Calu3 (cell line): ENCODE measurements around the gene CEPT1. TPM values are rescaled to one million over a fixed set of nuclear protein-coding genes. Genes with fewer than 3 reads are reported as not detected.

Experiments
- BruUV-seq: library from RNA; stranded (reverse); fragments of 400-500 nt; replicated peaks from 2 replicates; lab custom pipeline; 2021; lab: Mats Ljungman, UMichigan
- CTCF ChIA-PET: fragments of 300-600 bp; sonication (Branson Sonifier 250); formaldehyde crosslinking; loops from one replicate; lab custom pipeline; 2022; ENCODE audit warnings: antibody characterized with exemption; lab: Charles Lee
- DNase-seq: peaks from one replicate; pipeline ENCODE4 v3.0.0; 2022
- H3K27ac Mint-ChIP-seq: one replicate; pipeline ENCODE4 v1.8.0; 2022; ENCODE audit warnings: mixed read lengths; ENCODE audit not compliant: unreplicated experiment
- H3K27me3 Mint-ChIP-seq: one replicate; pipeline ENCODE4 v1.8.0; 2022; ENCODE audit warnings: mixed read lengths; ENCODE audit not compliant: unreplicated experiment
- H3K36me3 Mint-ChIP-seq: one replicate; pipeline ENCODE4 v1.8.0; 2022; ENCODE audit warnings: mild to moderate bottlenecking, moderate library complexity, mixed read lengths; ENCODE audit not compliant: insufficient read depth, unreplicated experiment
- H3K4me1 Mint-ChIP-seq: one replicate; pipeline ENCODE4 v1.8.0; 2022; ENCODE audit warnings: mild to moderate bottlenecking, low read depth, mixed read lengths; ENCODE audit not compliant: unreplicated experiment
- H3K4me3 Mint-ChIP-seq: one replicate; pipeline ENCODE4 v1.8.0; 2022; ENCODE audit warnings: mild to moderate bottlenecking, low read depth, moderate library complexity, mixed read lengths; ENCODE audit not compliant: unreplicated experiment
- H3K9me3 Mint-ChIP-seq: one replicate; pipeline ENCODE4 v1.8.0; 2022; ENCODE audit warnings: low read depth, mixed read lengths; ENCODE audit not compliant: unreplicated experiment
- CTCF ChIP-seq: fragments of 200-600 bp; IDR thresholded peaks from one replicate; pipeline ENCODE4 v1.8.0; 2022; ENCODE audit warnings: antibody characterized with exemption; ENCODE audit not compliant: unreplicated experiment
- intact Hi-C: fragments of 100-400 bp; cut with micrococcal nuclease; formaldehyde crosslinking; loops from one replicate; pipeline ENCODE4 v1.10.0; 2022; ENCODE audit not compliant: unreplicated experiment
- total RNA-seq: library from RNA; stranded (reverse); gene quantifications from 2 replicates; pipeline ENCODE4 v1.2.3, GENCODE V29; 2022

Gene CEPT1
- total RNA-seq, 1 experiment from 2014 or later, result 24.7 TPM

DNA sequence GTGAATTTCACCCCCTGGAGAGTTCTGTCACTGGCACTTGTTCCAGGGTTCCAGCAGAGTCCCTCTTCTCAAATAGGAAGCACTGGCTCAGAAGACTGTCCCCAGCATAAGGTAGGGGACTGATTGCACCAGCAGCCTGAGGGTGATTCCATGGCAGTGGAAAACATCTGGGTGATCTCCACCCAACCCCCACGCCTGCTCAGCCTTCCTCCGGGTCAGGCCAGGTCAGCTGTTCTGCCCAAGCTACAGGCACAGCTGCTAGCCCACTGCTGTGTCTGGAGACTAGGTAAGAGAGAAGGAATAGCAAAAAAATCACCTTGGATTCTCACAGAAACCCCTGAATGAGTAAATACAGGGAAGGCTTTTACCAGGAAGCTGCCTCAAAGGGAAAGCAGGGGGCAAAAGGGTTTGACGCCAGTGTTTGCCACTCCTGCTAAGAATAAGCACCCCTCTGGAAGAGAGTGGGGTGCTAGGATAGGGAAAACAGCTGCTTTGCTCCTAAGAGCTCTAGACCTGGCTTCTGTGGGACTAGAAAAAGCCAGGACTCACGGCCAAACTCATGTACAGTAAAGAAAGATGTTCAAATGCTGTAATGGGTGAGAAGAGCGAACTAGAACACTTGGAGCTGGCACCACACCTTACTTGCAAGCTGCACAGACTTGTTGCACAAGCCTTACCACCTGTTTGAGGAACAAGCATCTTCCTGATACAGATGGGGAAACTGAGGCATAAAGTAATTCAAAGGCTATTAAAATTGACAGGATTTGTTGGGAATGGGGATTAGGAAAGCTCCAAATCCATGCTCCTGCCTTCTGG, 61.5 kb downstream of the CEPT1 start:
- CTCF ChIA-PET, result no interaction called here

DNA sequence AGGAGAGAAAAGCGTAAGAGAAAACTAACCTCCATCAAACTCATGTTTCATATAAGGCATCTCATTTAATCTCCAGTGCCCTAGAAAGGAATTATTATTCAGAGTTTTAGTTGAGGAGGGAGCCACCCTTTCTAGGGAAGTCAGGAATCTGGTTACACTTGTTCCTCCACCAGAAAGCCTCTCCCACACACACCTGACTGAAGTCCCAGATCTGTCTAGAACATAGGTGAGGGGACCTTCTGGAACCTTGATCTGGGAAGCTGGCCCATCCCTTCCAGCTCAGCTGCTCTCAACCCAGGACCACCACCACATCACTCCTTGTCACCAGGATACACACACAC, 62.3 kb downstream of the CEPT1 start:
- BruUV-seq, result no TSS peak
- Mint-ChIP-seq H3K27me3 (no peaks in the 10 kb centered on the region), H3K27ac (peak overlapping the region; percentile 68), H3K4me1 (peaks cover 50% of the 10 kb centered on the region), H3K36me3 (peaks cover 38% of the 10 kb centered on the region), H3K4me3 (peak overlapping the region; percentile 56), H3K9me3 (no peaks in the 10 kb centered on the region)
- peak; percentile 32 for DNase-seq
- intact Hi-C loops, result loop anchor here (2.0 kb wide), 1 partner anchor 62 kb away; the partner anchor contains the start of genes CEPT1 and DRAM2
- CTCF ChIA-PET, result interaction anchor here (0.6 to 0.7 kb wide), 2 partner anchors 53 to 955 kb away, joined by 3 read pairs; no protein-coding TSS in a partner anchor
- TF ChIP-seq CTCF, result no peak

More for the DNA sequence above, 61.5 kb downstream of the CEPT1 start:
- intact Hi-C loops, result loop anchor here (2.0 kb wide), 1 partner anchor 61 kb away; the partner anchor contains the start of genes CEPT1 and DRAM2
- Mint-ChIP-seq H3K4me3 (no peak overlapping the region), H3K27me3 (no peaks in the 10 kb centered on the region), H3K27ac (peak overlapping the region; percentile 86), H3K4me1 (peaks cover 56% of the 10 kb centered on the region), H3K9me3 (no peaks in the 10 kb centered on the region), H3K36me3 (peaks cover 42% of the 10 kb centered on the region)
- BruUV-seq, result no TSS peak
- no peak for DNase-seq
- TF ChIP-seq CTCF, result no peak

GRCh38 chr1:111202707-111203623, 62.9 kb downstream of the CEPT1 start:
- Mint-ChIP-seq H3K36me3 (peaks cover 34% of the 10 kb centered on the region), H3K4me3 (peak overlapping the region; percentile 56), H3K9me3 (no peaks in the 10 kb centered on the region), H3K27me3 (no peaks in the 10 kb centered on the region), H3K4me1 (peaks cover 46% of the 10 kb centered on the region), H3K27ac (peak overlapping the region; percentile 68)
- DNase-seq, result no peak
- no TSS peak for BruUV-seq
- TF ChIP-seq CTCF, result no peak
- CTCF ChIA-PET, result interaction anchor here (0.6 to 0.8 kb wide), 4 partner anchors 52 to 956 kb away, joined by 3 read pairs; no protein-coding TSS in a partner anchor
- intact Hi-C loops, result loop anchor here (2.0 kb wide), 1 partner anchor 62 kb away; the partner anchor contains the start of genes CEPT1 and DRAM2

DNA sequence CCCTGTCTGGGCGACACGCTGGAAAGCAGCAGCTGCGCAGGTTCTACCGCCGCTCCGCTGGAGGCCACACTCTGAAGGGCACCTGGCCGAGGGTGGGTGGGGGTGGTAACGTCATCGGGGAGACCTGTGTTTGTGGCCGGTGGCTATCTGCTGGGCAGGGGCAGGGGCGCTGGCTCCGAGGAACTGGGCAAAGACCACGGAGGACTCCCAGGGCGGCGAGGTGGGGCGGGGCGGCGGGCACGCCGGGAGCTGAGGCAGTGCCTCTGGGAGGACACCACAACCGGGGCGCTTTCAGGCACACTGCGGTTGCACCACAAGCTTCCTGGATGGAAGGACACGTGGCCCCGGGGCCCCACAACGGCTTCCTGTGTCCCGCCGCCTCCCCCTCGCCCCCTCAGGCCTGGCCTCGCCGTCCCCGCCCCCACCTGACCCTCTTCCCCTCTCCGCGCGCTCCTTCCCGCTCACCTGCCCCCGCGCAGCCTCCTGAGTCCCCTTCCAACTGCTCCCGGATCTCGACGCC, 63.7 kb downstream of the CEPT1 start:
- peak overlapping the region; percentile 68 for H3K27ac Mint-ChIP-seq
- H3K36me3 Mint-ChIP-seq, result peaks cover 34% of the 10 kb centered on the region
- CTCF ChIA-PET, result interaction anchor here (0.6 to 0.8 kb wide), 3 partner anchors 142 to 970 kb away, joined by 3 read pairs; no protein-coding TSS in a partner anchor
- intact Hi-C loops, result loop anchor here (2.0 kb wide), 1 partner anchor 63 kb away; the partner anchor contains the start of genes CEPT1 and DRAM2
- no TSS peak for BruUV-seq
- peak; percentile 68 for DNase-seq
- peaks cover 46% of the 10 kb centered on the region for H3K4me1 Mint-ChIP-seq
- no peaks in the 10 kb centered on the region for H3K27me3 Mint-ChIP-seq
- TF ChIP-seq CTCF, result no peak
- H3K9me3 Mint-ChIP-seq, result no peaks in the 10 kb centered on the region
- peak overlapping the region; percentile 56 for H3K4me3 Mint-ChIP-seq
